ENCODE results near the gene SND1.

SND1 gene

DNA sequence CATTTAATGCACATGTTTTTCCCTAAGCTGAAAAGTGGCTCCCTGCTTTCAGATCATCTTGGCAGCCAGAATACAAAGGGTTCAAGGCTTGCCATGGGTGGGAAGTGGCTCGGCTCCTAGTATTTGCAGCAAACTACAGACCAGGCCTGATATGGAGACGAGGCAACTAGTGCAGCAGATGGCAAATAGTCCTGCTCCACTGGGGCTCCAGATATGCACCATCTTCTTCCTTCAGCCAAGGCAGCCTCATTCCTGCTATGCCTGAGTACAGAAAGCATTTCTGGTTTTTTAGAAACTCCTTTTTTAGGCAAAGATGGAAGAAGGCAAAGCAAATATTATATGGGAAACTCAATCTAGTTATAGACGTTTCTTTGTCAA is 355.3 kb downstream of the SND1 start:
- DNase-seq = no peak

- DNase-seq = no peak
Observed at GRCh38 chr7:128008141-128008540, 356.1 kb downstream of the SND1 start.

GRCh38 chr7:128008744-128009143 is 356.8 kb downstream of the SND1 start:
- no peak for DNase-seq

- DNase-seq = no peak
Observed at GRCh38 chr7:128010391-128011127, 358.6 kb downstream of the SND1 start.

GRCh38 chr7:128011131-128011661 is 359.2 kb downstream of the SND1 start:
- no peak for DNase-seq

DNA sequence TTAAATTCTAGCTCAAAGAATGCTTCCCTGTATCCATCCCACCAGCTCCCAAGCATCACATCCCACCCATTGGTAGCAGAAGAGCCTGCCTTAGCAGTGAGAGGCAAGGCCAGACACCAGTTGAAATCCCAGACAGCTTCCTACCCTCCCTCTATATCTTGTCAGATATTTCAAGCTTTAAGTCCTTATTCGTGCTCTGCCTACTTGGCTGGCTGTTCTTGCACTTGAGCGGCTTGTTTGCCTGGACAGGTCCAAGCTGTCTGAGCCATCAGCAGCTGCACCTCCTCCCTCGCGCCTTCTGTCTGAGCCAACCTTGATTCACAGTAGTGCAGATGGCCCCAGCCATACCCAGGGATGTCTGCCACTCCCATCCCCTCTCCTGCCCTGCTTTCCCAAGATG is 362.8 kb downstream of the SND1 start:
- DNase-seq = peak; percentile 43

DNA sequence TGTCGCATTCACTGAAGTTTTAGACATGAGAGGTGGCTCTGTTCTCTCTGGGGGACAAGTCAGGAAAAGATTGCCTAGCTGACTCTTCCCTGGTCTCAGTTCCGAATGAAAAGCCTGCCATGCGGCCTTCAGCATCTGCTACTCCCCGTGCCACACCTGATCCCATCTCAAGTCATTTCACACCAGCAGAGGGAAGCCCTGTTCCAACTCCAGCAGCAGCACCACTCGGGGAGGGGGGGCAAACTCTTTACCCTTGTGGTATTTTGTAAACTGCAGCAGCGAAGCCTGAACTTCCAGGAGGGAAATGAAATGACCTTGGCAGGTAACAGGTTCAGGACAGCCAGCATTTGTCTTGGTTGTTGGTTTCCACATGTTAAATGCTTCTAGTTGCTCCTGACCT is 365.5 kb downstream of the SND1 start:
- no peak for DNase-seq

GRCh38 chr7:128017862-128018845 is 366.2 kb downstream of the SND1 start:
- DNase-seq = peak; percentile 50

DNA sequence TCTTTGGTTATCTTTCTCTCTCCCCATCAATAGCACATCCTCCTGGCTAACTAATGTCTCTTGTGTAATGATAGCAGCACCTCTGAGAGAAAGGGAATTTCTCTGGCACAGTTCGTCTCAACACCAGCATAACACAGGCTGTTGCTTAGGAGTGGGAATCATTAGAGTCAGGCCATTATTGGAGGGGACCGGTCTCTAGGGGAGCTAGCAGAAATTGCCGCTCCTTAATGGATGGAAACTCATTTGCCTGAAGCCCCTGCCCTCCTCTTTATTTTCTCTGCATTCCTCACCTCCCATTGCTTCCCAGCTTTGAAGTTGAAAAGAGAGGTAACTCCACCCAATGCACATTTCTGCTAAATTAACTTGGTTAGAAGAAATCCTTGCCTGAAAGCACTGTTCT is 367.3 kb downstream of the SND1 start:
- DNase-seq = no peak

- DNase-seq = peak; percentile 27
Observed at GRCh38 chr7:128020159-128020558, 368.2 kb downstream of the SND1 start.

- DNase-seq = no peak
Observed at GRCh38 chr7:128021366-128021765, 369.4 kb downstream of the SND1 start.

DNA sequence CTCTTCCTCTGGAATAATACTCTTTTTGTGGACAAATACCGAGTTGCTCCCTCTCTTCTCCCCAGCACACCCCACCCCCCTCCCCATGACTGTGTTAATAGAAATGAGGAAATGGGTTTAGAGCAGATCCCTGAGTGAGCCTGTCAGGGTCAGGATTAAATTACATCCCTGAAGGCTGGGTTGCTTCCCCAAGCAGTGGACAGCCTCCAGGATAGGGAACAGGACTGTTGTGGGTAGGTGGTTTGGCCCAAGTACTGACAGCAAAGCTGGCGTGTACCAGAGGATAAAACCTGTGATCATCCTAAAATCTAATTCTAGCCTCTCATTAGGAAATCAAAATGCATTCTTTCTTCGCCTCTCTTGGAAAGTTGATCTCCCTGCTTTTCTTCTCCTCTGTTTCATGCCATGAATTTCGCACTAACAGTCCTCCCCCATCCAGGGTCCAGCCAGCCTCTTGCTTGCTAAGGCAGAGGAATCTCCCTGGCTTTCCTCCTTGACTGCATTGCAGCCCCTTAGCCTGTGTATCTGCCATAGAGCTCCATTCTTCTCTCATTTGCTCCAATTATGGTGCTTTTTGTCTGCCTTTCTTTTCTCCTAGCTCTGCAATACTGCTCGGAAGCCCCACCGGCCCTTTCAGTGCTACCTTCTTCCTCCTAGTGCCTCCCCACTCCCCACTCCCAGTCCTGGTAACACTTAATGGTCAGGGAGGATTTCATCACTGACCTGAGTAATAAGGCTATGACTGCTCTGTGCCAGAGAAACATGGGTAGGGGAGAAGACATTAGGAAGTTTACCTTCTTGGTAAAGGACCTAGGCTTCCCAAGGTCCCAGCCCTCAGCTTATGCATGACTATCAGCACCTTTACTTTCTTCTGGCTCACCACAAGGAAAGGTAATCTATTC is 370.9 kb downstream of the SND1 start:
- no peak for DNase-seq

DNA sequence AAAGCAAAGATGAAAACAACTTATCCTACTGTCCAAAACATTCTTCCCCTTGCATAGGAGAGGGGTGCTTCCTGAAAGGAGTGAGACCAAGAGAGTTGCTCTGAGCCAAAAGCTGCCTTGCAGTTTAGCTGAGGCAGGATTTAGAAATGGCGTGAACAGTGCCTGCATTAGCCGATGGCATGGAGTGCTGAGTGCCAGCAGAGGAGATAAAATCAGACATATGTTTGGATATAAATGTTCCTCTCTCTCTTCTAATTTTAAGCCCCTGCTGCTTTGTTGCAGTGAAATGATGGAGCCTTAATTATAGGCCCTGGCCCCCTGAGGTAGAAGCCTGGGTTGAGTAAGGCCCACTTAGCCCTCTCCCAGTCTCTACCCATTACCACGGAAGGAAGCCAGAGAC is 372.2 kb downstream of the SND1 start:
- DNase-seq = no peak

DNA sequence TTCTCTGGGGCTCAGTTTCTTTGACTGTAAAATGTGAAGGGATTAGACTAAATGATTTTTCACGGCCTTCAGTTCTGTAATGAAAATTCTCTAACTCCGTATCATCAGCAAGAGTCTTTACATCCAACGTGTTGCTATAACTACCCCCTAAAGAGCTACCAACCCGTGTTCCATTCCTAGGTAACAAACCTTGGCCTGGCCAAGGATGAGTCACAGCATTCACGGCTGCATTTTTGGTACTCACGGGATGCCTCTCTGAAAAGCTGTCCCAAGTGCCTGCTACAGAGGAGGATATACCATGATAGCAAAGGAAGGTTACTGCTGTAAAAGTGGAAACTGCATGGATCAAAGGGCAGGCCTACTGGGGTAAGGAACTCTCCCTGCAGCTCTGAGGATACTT is 373.4 kb downstream of the SND1 start:
- no peak for DNase-seq

- no peak for DNase-seq
Observed at GRCh38 chr7:128025819-128026218, 373.8 kb downstream of the SND1 start.

DNA sequence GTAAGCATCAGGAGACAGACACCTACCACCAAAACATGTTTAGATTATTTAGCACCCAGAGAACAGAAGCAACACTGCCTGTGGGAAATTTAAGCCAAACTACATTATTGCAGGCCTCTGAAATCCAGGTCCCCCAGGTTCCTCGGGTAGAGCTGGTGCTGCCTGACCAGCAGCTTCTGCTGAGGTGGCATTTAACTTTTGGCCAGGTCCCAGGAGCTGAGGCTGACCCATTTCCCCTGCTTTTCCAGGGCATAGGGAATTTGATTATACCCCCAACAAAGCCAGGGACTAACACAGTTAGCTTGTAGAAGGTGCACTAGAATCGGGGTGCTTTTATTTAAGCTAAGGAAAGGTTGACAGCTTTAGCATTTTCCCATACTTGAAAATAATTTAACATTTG is 374.6 kb downstream of the SND1 start:
- no peak for DNase-seq

DNA sequence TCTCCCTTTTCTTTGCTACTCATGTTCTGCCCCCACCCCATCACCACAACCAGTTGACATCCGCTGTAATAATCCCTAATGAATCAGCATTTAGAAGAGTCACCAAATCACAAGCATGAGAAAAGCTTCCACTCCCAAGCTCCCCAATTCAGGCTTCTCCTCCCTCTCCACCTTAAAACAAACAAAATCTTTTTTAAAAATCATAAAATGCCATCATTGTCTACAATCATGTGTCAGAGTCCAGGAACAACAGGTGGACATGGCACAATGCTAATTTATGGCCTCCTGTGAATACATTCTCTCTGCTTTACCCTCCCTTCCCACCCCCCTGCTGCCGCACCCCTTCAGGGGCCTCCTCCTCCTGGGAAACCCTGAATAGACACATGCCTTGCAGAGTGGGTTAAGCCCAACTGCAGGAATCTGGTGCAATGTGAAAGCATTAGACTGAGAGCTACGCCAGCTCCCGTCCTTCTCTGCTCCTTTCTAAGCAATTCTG is 375.5 kb downstream of the SND1 start:
- DNase-seq = no peak

- DNase-seq = no peak
Observed at GRCh38 chr7:128029405-128029995, 377.5 kb downstream of the SND1 start.

GRCh38 chr7:128030263-128030653 is 378.3 kb downstream of the SND1 start:
- no peak for DNase-seq

DNA sequence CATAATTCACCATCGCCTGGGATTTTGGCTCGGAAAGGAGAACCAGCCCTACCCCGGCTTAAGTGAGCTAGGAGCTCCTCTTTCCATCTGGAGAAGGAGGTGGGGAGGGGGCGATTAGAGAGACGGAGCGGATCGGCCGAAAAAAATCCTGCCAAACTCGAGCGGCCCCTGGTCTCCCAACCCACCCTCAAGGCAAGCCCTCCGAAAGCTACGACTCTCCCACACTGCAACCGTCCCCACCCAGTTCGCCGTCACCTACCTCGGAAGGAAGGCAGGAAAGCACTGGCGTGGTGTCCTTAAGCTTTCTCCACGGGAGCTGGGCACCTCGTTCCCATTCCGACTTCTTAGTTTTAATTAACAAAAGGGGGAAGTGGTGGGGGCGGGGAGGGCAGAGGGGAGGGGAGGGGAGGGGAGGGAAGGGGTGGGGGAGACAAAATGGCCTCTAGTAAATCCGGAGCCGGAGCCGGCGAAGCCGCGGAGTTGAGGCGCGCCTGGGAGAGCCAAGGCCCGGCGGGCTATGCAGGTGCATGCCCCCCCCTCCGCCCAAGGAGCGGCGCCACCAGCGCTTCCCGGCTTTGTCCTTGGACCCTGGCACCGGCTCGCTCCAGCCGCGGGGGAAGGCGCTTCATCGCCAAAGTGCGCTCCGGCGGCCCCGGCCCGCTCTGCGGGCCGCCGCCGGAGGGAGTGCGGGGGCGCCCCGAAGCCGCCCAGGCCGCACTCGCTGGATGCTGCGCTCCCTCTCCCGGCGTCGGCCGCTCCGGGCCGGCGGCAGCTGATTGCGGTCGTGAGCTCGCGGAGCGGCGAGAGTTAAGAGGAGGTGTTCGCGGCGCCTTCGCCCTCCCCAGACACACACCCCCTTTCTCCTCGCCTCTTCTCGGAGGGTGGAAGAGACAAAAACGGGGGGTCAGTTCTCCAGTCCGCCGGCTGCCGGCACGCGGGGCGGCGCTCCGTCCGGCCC is 378.9 kb downstream of the SND1 start, which contains the start of gene LRRC4:
TSS of gene LRRC4 (minus strand) at position 784 of the 958 bp plus-strand sequence. CDS start 797 bp downstream, outside the sequence.
- DNase-seq = no peak
